Right kidney (tissue), 1 donor: ENCODE data around the gene EPB41L2.
"Not testable (repeated sequence)": the region's sequence is repeated elsewhere in the genome, so short reads cannot be mapped to it uniquely, and the experiment has no call there.

Experiments
- DNase-seq: peaks from one replicate; pipeline ENCODE4 v3.0.0-alpha.2; 2016

The EPB41L2 gene

DNA sequence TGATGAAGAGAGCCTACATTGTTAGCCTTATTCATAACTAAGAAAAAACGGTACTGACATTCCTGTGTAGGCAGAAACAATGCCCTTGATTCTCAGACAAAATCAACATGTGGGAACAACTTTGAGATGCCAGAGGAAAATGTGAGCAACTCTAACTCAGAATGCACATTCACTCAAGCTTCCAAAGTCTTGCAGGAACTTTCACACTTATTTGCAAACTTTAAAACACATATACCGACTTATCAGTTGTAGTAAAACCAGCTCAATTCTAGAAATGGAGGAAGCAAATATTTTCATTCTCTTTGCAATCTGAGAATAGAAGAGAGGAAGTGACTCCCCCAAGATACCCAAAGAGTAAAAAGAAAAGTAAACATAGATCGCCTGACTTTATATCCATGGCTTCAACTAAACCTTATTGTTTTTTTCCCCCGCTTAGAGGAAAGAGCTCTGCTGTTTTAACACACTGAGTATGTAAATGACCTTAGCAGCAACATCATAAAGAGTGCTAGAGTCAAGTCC is 117.6 kb downstream of the EPB41L2 start:
- no peak for DNase-seq

DNA sequence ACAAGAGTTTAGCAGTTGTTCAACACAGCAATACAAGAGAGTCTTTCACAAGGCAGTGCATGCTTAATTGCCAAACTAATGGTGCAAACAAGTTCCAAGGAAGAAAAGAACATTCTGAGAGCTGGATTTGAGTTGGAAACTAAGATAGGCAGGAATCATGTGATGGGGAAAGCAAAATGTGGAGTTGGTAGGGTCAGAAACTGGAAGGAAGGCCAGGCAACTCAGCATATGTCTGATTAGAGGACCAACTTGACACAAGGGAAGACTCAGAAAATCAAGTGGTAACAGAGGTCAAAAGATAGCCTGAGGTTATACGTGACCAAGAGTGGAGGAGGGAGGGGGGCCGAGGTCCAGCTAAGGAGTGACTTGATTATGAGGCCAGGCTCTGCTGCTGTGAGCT is 118.6 kb downstream of the EPB41L2 start:
- DNase-seq, result no peak

GRCh38 chr6:130943738-130944137 is 119.3 kb downstream of the EPB41L2 start:
- no peak for DNase-seq

DNA sequence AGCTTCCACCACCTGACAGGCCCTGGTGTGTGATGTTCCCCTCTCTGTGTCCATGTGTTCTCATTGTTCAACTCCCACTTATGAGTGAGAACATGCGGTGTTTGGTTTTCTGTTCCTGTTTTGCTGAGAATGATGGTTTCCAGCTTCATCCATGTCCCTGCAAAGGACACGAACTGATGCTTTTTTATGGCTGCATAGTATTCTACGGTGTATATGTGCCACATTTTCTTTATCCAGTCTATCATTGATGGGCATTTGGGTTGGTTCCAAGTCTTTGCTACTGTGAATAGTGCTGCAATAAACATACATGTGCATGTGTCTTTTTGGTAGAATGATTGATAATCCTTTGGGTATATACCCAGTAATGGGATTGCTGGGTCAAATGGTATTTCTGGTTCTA is 120.3 kb downstream of the EPB41L2 start:
- DNase-seq, result not testable (repeated sequence)

DNA sequence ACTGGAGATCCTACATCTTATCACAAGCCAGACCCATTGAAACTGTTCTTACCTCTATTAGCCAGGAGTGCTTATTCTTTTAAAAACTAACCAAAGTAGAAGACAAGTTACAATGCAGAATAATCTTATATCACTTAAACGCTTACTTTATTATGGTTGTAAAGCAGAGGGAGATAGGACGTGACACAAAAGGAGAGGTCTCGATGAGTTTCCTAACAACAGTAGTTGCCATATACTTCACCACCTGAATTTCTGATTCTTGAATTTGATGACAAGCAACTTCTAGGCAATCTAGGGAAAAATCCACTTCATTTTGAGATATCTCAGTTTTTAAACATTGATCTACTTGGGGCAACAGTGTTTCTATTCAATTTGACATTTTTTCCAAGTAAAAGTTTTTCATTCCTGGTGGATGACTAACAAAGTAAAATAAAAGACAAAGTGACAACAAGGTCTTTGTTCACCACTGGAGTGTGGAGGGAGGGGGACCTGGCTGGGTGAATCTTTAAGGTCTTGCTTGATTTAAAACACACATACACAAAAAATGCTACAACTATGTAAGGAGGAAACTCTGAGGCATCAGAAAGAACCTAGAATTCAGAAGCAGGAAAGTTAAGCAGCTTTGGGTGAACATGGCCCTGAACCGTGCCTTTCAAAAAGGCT is 125.0 kb downstream of the EPB41L2 start:
- no peak for DNase-seq

GRCh38 chr6:130936933-130937332 is 126.1 kb downstream of the EPB41L2 start:
- no peak for DNase-seq

DNA sequence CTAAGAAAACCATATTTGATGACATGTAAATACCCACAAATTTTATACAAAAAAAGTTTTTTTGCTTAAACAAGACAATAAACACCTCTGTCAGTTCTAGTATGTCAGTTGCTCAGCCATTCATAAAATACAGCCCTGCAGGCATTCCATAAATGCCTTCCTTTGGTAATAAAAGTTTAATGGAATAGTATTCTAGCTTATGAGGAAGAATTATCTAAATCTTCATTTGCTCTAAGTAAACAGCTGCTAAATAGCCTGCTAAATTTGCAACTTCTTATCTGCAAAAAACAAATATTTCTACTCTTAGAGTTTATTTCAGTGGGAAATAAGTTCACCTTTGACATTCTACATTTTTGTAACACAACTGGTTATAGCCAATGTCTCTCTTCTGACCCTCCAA is 127.1 kb downstream of the EPB41L2 start:
- DNase-seq, result no peak

GRCh38 chr6:130934848-130935585 is 128.0 kb downstream of the EPB41L2 start:
- DNase-seq, result no peak

GRCh38 chr6:130933712-130934200 is 129.3 kb downstream of the EPB41L2 start:
- no peak for DNase-seq

DNA sequence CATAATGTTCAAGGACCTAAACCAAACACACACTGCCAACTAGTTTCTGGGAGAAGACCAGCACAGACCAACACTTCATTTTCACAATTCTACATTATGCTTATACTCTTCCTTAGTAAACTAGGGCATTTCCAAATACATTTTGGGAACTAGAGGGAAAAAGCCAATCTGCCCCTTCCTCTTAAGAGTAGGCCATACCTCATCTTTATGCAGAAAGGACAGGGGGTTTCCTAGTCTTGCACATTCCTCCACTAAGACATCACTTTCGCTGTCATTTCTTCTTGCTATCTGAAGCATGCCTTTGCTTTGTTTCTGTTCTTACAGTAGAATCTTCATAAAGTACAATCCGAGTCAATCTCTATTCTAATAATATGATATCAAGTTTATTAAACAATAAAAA is 130.1 kb downstream of the EPB41L2 start:
- DNase-seq, result no peak

GRCh38 chr6:130932438-130932837 is 130.6 kb downstream of the EPB41L2 start:
- no peak for DNase-seq

DNA sequence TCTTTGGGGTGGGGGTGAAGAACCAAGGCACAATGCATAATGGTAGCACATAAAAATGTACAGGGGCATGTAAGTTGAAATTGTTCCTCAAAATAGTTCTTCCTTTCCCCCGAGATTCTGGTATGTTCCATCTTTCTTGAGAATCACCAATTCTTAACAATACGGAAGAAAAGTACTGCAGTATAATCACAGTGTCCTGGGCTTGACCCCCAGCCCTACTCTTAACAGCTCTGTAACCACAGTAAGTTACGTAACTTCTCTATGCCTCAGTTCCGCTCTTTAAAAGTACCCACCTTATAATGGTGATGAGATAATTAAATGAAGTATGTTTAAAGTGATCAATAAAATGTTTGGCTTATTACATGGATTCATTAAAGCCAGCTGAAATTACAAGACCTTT is 131.4 kb downstream of the EPB41L2 start:
- no peak for DNase-seq

- no peak for DNase-seq
Observed at GRCh38 chr6:130929036-130929678, 133.9 kb downstream of the EPB41L2 start.

DNA sequence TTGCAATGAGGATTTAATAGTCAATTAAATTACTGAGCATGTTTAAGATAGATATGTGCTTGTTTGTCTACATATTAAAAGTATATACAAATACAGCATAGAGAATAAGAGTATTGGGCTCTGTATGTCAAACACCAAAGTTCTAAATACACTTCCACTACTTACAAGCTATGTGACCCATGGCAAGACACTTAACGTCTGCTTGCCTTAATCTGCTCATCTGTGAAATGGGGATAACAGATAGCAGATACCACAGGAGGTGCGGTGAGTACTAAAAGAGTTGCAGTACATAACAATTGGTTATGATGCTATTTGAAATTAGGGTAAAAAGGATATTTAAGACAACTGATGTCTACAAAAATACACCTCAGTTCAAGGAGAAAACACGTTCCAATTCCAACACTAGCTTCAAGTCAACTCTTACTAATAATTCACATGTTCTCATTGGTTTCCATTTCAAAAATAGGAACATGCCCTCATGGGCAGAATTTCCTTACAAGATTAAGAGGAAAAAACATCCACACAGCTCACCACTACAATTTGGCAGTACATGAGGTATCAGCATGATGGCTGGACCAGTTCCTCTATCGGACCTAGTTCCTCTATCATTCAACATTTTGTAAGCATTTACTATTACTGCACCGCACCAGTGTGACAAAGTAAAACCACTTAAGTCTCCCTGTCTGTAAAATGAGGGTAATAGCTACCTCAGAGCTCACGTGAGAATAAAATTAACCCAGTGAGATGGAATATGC is 134.7 kb downstream of the EPB41L2 start:
- DNase-seq, result no peak

DNA sequence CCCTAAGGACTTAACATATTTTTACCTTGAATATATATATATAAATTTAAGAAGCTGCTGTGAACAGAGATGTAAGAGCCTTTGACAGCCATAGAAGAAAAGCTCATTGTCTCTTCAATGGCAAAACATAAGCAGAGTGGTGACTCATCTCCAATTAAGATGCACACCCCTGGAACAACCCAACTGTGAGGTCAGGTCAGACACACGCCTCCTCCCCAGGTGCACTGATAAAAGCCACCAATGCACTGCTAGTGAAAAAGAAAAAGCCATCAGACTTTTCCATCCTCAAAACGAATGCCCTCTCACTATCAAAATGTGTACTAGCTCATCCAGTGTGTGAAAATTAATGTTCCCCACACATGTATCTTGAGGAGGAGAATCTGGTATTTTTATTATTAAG is 135.7 kb downstream of the EPB41L2 start:
- no peak for DNase-seq

DNA sequence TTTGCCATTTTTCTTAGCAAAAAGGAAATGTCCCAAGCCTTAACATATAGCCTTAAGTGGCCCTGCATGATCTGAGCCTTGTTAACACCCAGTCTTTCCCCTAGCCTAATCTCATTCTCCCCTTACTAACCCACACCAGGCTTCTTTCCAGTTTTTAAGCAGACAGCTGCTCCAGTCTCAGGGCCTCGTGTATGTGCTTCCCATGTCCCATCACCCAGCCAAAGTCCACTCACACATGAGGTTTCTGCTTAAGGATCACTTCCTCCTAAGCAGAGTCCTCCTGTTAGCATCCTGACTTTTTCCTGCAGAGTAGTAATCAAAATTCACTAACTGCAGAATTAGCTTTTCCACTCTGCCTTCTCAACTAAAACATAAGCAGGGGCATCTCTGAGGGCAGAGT is 139.7 kb downstream of the EPB41L2 start:
- no peak for DNase-seq

DNA sequence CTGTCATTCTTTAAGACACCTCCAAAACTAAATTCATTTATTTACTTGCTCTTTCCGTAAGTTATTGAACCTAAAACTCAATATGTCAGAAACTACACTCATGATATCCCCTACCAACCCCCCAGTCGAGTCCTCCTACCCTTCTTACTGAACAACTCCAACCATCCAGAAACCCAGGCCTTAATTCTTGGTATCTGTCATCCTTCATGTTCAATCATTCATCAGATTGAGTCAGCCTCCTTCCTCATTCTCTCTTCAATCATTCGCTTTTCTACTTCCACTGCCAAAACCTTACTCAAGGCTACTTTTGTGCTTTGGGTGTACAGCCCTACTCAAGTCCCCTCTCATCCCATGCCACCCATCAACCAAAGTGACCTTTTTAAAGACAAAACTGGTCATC is 140.1 kb downstream of the EPB41L2 start:
- DNase-seq, result no peak

DNA sequence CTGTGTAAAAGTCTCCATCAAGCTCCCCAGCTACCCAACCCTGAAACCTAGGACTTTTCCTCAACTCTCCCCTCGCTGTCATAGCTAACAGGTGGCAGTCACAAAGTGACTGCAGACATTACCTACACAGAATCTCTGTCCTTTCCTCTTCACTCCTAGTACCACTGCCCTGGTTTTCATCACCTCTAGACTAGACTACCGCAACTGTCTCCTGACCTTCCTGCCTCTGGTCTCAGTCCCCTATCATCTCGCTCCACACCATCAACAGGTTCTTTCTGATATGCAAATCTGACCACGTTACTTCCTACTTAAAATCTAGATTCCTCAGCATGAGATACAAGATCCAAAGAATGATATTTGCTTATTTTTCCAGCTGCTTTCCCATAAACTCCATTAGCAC is 142.1 kb downstream of the EPB41L2 start:
- no peak for DNase-seq

DNA sequence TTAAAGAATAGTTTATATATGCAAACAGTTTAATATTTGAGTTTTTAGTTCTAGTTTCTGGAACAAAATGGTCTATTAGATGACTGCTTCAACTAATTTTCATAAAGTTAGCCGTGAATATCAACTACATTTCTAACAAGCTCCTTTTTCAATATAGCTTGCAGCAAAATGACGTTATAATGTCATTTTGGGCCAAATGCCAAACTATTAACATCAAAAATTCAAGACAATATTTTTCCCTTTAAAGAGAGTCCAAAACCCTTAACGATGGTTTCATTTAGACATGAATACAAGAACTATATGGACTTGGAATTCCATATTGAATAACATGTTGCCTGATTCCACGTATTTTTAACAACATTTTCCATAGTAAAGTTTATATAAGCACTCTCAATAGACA is 144.9 kb downstream of the EPB41L2 start:
- no peak for DNase-seq

GRCh38 chr6:130915606-130916005 is 147.4 kb downstream of the EPB41L2 start:
- DNase-seq, result not testable (repeated sequence)

DNA sequence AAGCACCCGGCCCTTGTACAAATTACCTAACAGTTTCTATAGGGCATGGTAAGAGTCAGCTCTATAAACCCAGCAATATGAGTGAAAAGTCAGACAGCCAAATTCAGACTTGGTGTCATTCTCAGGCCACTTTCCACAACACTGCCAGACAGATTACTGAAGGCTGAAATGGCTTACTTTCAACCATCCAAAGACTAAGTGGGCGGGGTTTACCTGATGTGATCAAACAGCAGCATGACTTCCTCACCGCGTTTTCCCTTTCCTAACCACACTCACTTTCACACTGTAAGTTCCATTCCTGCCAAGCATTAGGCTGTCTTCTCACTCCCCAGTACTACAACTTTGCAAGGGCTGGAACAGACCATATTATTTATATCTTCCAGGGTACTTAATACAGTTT is 149.9 kb downstream of the EPB41L2 start:
- DNase-seq, result no peak

DNA sequence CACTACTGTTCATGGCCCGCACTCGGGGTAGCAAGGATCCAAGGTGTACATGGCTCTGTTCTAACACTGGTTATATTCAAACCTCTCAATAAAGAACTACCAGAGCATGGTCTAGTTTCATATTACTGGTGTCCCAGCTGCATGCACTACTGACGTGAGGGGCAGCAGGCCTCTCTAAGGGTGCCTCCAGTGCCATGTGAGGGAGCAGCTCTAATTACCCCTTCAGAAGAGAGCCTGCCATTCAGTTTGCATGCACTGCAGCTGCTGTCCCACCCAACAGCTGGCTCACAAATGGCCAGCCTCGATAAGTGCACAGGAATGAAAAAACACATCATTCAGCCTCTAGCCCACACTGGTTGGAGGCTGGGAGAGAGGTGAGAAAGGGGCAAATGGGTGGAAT is 150.6 kb downstream of the EPB41L2 start:
- DNase-seq, result no peak

- no peak for DNase-seq
Observed at GRCh38 chr6:130908958-130909357, 154.1 kb downstream of the EPB41L2 start.
